ENCODE data around the gene ANKFN1. TPM values are rescaled to one million over a fixed set of nuclear protein-coding genes. Genes with fewer than 3 reads are reported as not detected.

The ANKFN1 gene
- total RNA-seq, 1 donor from 2014 or later = 2.4 TPM

- no peak overlapping the region for H3K27ac Mint-ChIP-seq
- DNase-seq (ENCODE audit: extremely low spot score, unreplicated experiment) = no peak
These were observed 143.9 kb downstream of the ANKFN1 start for GRCh38 chr17:56297184-56297583.

GRCh38 chr17:56298846-56299245 lies 145.6 kb downstream of the ANKFN1 start:
- no peak for TF ChIP-seq CTCF (conservative IDR thresholded peaks at IDR 0.05)
- H3K4me1 Mint-ChIP-seq (ENCODE audit: unreplicated experiment) = peaks cover 7% of the 10 kb centered on the region
- H3K4me3 Mint-ChIP-seq = no peak overlapping the region
- no peak for DNase-seq (ENCODE audit: extremely low spot score, unreplicated experiment)
- peaks cover 21% of the 10 kb centered on the region for H3K27me3 Mint-ChIP-seq
- no peak overlapping the region for H3K27ac Mint-ChIP-seq
- no peaks in the 10 kb centered on the region for H3K36me3 Mint-ChIP-seq
- H3K9me3 Mint-ChIP-seq = no peaks in the 10 kb centered on the region

More at GRCh38 chr17:56297184-56297583, 143.9 kb downstream of the ANKFN1 start:
- Mint-ChIP-seq H3K36me3 (no peaks in the 10 kb centered on the region), H3K9me3 (no peaks in the 10 kb centered on the region), H3K4me1 (ENCODE audit: unreplicated experiment) (peaks cover 7% of the 10 kb centered on the region), H3K4me3 (no peak overlapping the region), H3K27me3 (peaks cover 21% of the 10 kb centered on the region)
- TF ChIP-seq CTCF (conservative IDR thresholded peaks at IDR 0.05) = no peak

GRCh38 chr17:56300144-56300543 lies 146.9 kb downstream of the ANKFN1 start:
- no peak for DNase-seq (ENCODE audit: extremely low spot score, unreplicated experiment)
- no peaks in the 10 kb centered on the region for H3K9me3 Mint-ChIP-seq
- peaks cover 21% of the 10 kb centered on the region for H3K27me3 Mint-ChIP-seq
- no peak for TF ChIP-seq CTCF (conservative IDR thresholded peaks at IDR 0.05)
- H3K4me3 Mint-ChIP-seq = no peak overlapping the region
- H3K27ac Mint-ChIP-seq = no peak overlapping the region
- H3K4me1 Mint-ChIP-seq (ENCODE audit: unreplicated experiment) = peaks cover 7% of the 10 kb centered on the region
- no peaks in the 10 kb centered on the region for H3K36me3 Mint-ChIP-seq

- Mint-ChIP-seq H3K4me1 (ENCODE audit: unreplicated experiment) (peaks cover 4% of the 10 kb centered on the region), H3K27ac (no peak overlapping the region), H3K27me3 (peaks cover 10% of the 10 kb centered on the region), H3K9me3 (no peaks in the 10 kb centered on the region), H3K36me3 (no peaks in the 10 kb centered on the region), H3K4me3 (no peak overlapping the region)
- DNase-seq (ENCODE audit: extremely low spot score, unreplicated experiment) = no peak
- peak; percentile 21 for TF ChIP-seq CTCF (conservative IDR thresholded peaks at IDR 0.05)
These were observed 151.7 kb downstream of the ANKFN1 start for GRCh38 chr17:56305007-56305406.

GRCh38 chr17:56309897-56310296 lies 156.6 kb downstream of the ANKFN1 start:
- H3K36me3 Mint-ChIP-seq = no peaks in the 10 kb centered on the region
- H3K27ac Mint-ChIP-seq = no peak overlapping the region
- no peak for TF ChIP-seq CTCF (conservative IDR thresholded peaks at IDR 0.05)
- no peaks in the 10 kb centered on the region for H3K4me1 Mint-ChIP-seq (ENCODE audit: unreplicated experiment)
- DNase-seq (ENCODE audit: extremely low spot score, unreplicated experiment) = no peak
- H3K27me3 Mint-ChIP-seq = peaks cover 11% of the 10 kb centered on the region
- H3K9me3 Mint-ChIP-seq = no peaks in the 10 kb centered on the region
- no peak overlapping the region for H3K4me3 Mint-ChIP-seq

- H3K27ac Mint-ChIP-seq = no peak overlapping the region
- no peaks in the 10 kb centered on the region for H3K9me3 Mint-ChIP-seq
- H3K36me3 Mint-ChIP-seq = no peaks in the 10 kb centered on the region
- DNase-seq (ENCODE audit: extremely low spot score, unreplicated experiment) = no peak
- H3K4me1 Mint-ChIP-seq (ENCODE audit: unreplicated experiment) = peaks cover 7% of the 10 kb centered on the region
- H3K4me3 Mint-ChIP-seq = no peak overlapping the region
- TF ChIP-seq CTCF (conservative IDR thresholded peaks at IDR 0.05) = no peak
- peaks cover 18% of the 10 kb centered on the region for H3K27me3 Mint-ChIP-seq
These were observed 157.5 kb downstream of the ANKFN1 start for GRCh38 chr17:56310782-56311181.
